Naive thymus-derived CD8-positive, alpha-beta T cell (primary cell): ENCODE measurements around the gene EBF3. TPM values are rescaled to one million over a fixed set of nuclear protein-coding genes. Genes with fewer than 3 reads are reported as not detected.

ENCODE experiments used
- ATAC-seq, 2 donors: fragments of 150-1000 bp; cut with Tn5 transposase in 1 of 2; sonication (Bioruptor Pico), chemical (Tn5 transposase) in 1 of 2; 1 replicate in 1 of 2; 2 replicates in 1 of 2; pipeline ENCODE4 v1.10.0; 2021; ENCODE audit warnings: mild to moderate bottlenecking in 2 of 2, moderate library complexity in 2 of 2
- POLR2A ChIA-PET: fragments of 350-600 bp; sonication (Branson Sonifier 250); formaldehyde crosslinking; loops from one replicate; lab custom pipeline; 2021; ENCODE audit warnings: antibody characterized with exemption; lab: Charles Lee
- DNase-seq, 10 donors: peaks; one replicate each; pipeline versions ENCODE4 v3.0.0 to v3.0.0-alpha.2; 2020 to 2022
- H3K27ac Mint-ChIP-seq, 10 donors: one replicate each; pipeline ENCODE4 v1.8.0; 2020 to 2022; ENCODE audit warnings: mild to moderate bottlenecking in 10 of 10, mixed read lengths in 10 of 10, moderate library complexity in 4 of 10, inconsistent platforms in 1 of 10
- H3K27me3 Mint-ChIP-seq, 5 donors: one replicate each; pipeline ENCODE4 v1.8.0; 2021 to 2022; ENCODE audit warnings: mixed read lengths in 5 of 5
- H3K36me3 Mint-ChIP-seq, 3 donors: one replicate each; pipeline ENCODE4 v1.8.0; 2020 to 2022; ENCODE audit warnings: mixed read lengths in 3 of 3, mild to moderate bottlenecking in 2 of 3, inconsistent platforms in 1 of 3
- H3K4me1 Mint-ChIP-seq, 4 donors: one replicate each; pipeline ENCODE4 v1.8.0; 2021 to 2022; ENCODE audit warnings: mixed read lengths in 4 of 4
- H3K4me3 Mint-ChIP-seq, 10 donors: one replicate each; pipeline ENCODE4 v1.8.0; 2020 to 2022; ENCODE audit warnings: mild to moderate bottlenecking in 10 of 10, mixed read lengths in 10 of 10, moderate library complexity in 6 of 10, inconsistent platforms in 1 of 10
- H3K9me3 Mint-ChIP-seq, 9 donors: one replicate each; pipeline ENCODE4 v1.8.0; 2020 to 2022; ENCODE audit warnings: mixed read lengths in 9 of 9, mild to moderate bottlenecking in 3 of 9, inconsistent platforms in 1 of 9, moderate library complexity in 1 of 9
- polyA plus RNA-seq, 3 donors: library from polyadenylated mRNA; unstranded; fragments of 300-500 nt; fragmentation: Illumina TruSeq; gene quantifications; one replicate each; pipeline ENCODE4 v1.2.3, GENCODE V29; 2021
- total RNA-seq, 8 experiments: library from RNA in 2 of 8; stranded (reverse) in 2 of 8; gene quantifications; one replicate each; pipeline ENCODE4 v1.2.3 and lab custom pipeline; 2021 to 2026

The EBF3 gene
- total and polyA plus RNA-seq, 5 experiments from 2014 or later = not detected

DNA sequence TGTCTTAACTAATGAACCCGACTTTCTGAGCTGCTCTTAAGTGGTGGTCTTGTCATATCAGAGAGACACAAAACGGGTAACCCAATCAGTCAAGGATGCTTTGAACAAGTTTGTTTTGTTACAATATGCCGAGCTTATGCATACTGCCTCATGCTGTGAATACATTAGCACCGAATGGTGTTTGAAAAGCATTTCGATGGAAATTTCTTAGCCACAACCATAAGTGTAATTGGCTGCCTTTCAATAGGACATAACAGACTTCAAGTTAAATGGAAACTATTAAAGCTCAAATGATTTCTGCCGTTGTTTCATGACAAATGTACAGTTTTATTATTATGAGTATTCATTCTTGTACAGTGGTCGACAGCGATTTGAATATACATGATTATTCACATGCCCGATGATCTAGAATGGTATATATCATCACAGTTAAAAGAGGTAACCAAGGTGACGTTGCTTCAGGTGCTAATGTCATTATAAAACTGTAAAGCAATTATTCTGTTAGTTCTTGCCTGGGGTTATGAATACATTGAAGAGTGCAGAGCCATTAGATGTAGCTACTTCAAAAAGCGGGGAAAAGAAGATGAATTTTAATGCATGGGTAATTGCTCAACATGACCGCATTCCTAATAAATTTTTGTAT, 118.8 kb downstream of the EBF3 start:
- H3K4me3 Mint-ChIP-seq = no peak overlapping the region
- H3K27me3 Mint-ChIP-seq = peaks cover 0 to 6% (median 2%) of the 10 kb centered on the region in 5 donors
- no peak overlapping the region for H3K27ac Mint-ChIP-seq
- POLR2A ChIA-PET = no interaction called here
- no peaks in the 10 kb centered on the region for H3K36me3 Mint-ChIP-seq
- no peak for DNase-seq
- no peaks in the 10 kb centered on the region for H3K9me3 Mint-ChIP-seq
- H3K4me1 Mint-ChIP-seq = no peaks in the 10 kb centered on the region
- ATAC-seq = no peak

DNA sequence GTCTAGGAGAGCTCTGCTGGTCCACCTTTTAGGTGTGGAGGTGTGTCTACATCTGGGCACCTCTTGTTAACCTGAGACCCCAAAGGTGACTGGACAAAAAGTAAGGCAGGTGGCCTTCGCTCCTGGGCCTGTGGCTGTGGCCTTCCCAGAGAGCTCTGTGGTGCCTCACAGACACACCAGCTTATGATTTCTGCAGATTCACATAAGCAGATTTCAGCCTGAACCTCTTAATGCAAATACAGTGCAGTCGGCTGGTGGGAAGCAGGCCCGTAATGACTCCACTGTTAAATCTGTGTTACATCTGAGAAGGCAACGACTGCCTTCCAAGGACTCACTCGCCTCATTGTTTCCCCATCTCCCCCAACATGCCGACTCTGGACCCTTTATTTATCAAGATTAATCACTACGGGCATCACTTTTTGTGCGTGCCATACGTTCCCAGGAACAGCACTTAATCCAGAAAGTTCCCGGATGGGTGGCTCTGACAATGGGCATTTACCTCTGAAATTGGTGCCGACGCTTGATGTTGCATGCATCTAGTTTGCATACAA, 119.8 kb downstream of the EBF3 start:
- DNase-seq (no peak), ATAC-seq (no peak)
- H3K4me3 Mint-ChIP-seq = no peak overlapping the region
- H3K4me1 Mint-ChIP-seq = no peaks in the 10 kb centered on the region
- no peaks in the 10 kb centered on the region for H3K36me3 Mint-ChIP-seq
- peaks cover 0 to 3% (median 0%) of the 10 kb centered on the region in 5 donors for H3K27me3 Mint-ChIP-seq
- POLR2A ChIA-PET = no interaction called here
- H3K9me3 Mint-ChIP-seq = no peaks in the 10 kb centered on the region
- H3K27ac Mint-ChIP-seq = no peak overlapping the region

- H3K27me3 Mint-ChIP-seq = peaks cover 0 to 3% (median 0%) of the 10 kb centered on the region in 5 donors
- POLR2A ChIA-PET = no interaction called here
- no peak for DNase-seq
- no peak overlapping the region for H3K4me3 Mint-ChIP-seq
- H3K36me3 Mint-ChIP-seq = no peaks in the 10 kb centered on the region
- no peaks in the 10 kb centered on the region for H3K4me1 Mint-ChIP-seq
- ATAC-seq = no peak
- H3K9me3 Mint-ChIP-seq = no peaks in the 10 kb centered on the region
- H3K27ac Mint-ChIP-seq = no peak overlapping the region
These were observed 120.4 kb downstream of the EBF3 start for GRCh38 chr10:129843702-129844101.

- Mint-ChIP-seq H3K36me3 (no peaks in the 10 kb centered on the region), H3K4me1 (no peaks in the 10 kb centered on the region), H3K4me3 (no peak overlapping the region), H3K27ac (no peak overlapping the region), H3K27me3 (peaks cover 0 to 3% (median 0%) of the 10 kb centered on the region in 5 donors), H3K9me3 (no peaks in the 10 kb centered on the region)
- DNase-seq (no peak), ATAC-seq (no peak)
- POLR2A ChIA-PET = no interaction called here
These were observed 120.9 kb downstream of the EBF3 start for GRCh38 chr10:129843131-129843541.

GRCh38 chr10:129842031-129842430, 122.0 kb downstream of the EBF3 start:
- Mint-ChIP-seq H3K36me3 (no peaks in the 10 kb centered on the region), H3K27ac (no peak overlapping the region), H3K4me3 (no peak overlapping the region), H3K27me3 (peaks cover 0 to 3% (median 0%) of the 10 kb centered on the region in 5 donors), H3K4me1 (no peaks in the 10 kb centered on the region), H3K9me3 (no peaks in the 10 kb centered on the region)
- DNase-seq (no peak), ATAC-seq (no peak)
- POLR2A ChIA-PET = no interaction called here

DNA sequence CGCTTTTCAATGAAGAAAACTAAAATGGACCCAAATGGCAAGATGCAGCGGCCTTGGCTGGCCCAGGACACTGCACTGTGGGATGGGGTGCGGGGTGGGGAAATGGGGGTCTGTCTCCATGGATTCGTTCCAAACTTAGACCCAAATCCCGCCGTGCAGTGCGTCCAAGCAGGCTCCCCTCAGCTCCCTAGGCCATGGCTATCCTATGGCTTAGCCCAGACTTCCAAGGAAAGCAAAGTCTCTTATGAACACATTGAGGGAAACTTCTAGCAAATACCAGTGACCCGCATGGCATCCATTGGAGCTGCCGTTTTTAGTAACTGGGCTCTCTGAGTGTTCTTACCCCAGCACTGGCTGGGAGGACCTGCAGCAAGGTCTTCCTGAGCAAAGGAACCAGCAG, 122.5 kb downstream of the EBF3 start:
- Mint-ChIP-seq H3K4me1 (no peaks in the 10 kb centered on the region), H3K4me3 (no peak overlapping the region), H3K27me3 (peaks cover 0 to 3% (median 0%) of the 10 kb centered on the region in 5 donors), H3K9me3 (no peaks in the 10 kb centered on the region), H3K27ac (no peak overlapping the region), H3K36me3 (no peaks in the 10 kb centered on the region)
- no peak for ATAC-seq
- POLR2A ChIA-PET = no interaction called here
- no peak for DNase-seq

- ATAC-seq (no peak), DNase-seq (no peak)
- Mint-ChIP-seq H3K36me3 (no peaks in the 10 kb centered on the region), H3K27ac (no peak overlapping the region), H3K4me3 (no peak overlapping the region), H3K4me1 (no peaks in the 10 kb centered on the region), H3K9me3 (no peaks in the 10 kb centered on the region), H3K27me3 (no peaks in the 10 kb centered on the region)
- POLR2A ChIA-PET = no interaction called here
These were observed 123.0 kb downstream of the EBF3 start for GRCh38 chr10:129841071-129841470.

GRCh38 chr10:129840196-129840590, 123.9 kb downstream of the EBF3 start:
- DNase-seq (no peak), ATAC-seq (no peak)
- Mint-ChIP-seq H3K4me3 (no peak overlapping the region), H3K27me3 (no peaks in the 10 kb centered on the region), H3K9me3 (no peaks in the 10 kb centered on the region), H3K36me3 (no peaks in the 10 kb centered on the region), H3K27ac (no peak overlapping the region), H3K4me1 (no peaks in the 10 kb centered on the region)
- POLR2A ChIA-PET = no interaction called here

- H3K9me3 Mint-ChIP-seq = no peaks in the 10 kb centered on the region
- ATAC-seq = no peak
- no peak for DNase-seq
- no peaks in the 10 kb centered on the region for H3K27me3 Mint-ChIP-seq
- H3K36me3 Mint-ChIP-seq = no peaks in the 10 kb centered on the region
- no peak overlapping the region for H3K27ac Mint-ChIP-seq
- H3K4me3 Mint-ChIP-seq = no peak overlapping the region
- POLR2A ChIA-PET = no interaction called here
- H3K4me1 Mint-ChIP-seq = no peaks in the 10 kb centered on the region
These were observed 124.5 kb downstream of the EBF3 start for GRCh38 chr10:129839285-129840195.

GRCh38 chr10:129838794-129839193, 125.3 kb downstream of the EBF3 start:
- Mint-ChIP-seq H3K27ac (no peak overlapping the region), H3K4me1 (no peaks in the 10 kb centered on the region), H3K4me3 (no peak overlapping the region), H3K27me3 (peaks cover 0 to 2% (median 0%) of the 10 kb centered on the region in 5 donors), H3K36me3 (no peaks in the 10 kb centered on the region), H3K9me3 (no peaks in the 10 kb centered on the region)
- DNase-seq (no peak), ATAC-seq (no peak)
- POLR2A ChIA-PET = no interaction called here

DNA sequence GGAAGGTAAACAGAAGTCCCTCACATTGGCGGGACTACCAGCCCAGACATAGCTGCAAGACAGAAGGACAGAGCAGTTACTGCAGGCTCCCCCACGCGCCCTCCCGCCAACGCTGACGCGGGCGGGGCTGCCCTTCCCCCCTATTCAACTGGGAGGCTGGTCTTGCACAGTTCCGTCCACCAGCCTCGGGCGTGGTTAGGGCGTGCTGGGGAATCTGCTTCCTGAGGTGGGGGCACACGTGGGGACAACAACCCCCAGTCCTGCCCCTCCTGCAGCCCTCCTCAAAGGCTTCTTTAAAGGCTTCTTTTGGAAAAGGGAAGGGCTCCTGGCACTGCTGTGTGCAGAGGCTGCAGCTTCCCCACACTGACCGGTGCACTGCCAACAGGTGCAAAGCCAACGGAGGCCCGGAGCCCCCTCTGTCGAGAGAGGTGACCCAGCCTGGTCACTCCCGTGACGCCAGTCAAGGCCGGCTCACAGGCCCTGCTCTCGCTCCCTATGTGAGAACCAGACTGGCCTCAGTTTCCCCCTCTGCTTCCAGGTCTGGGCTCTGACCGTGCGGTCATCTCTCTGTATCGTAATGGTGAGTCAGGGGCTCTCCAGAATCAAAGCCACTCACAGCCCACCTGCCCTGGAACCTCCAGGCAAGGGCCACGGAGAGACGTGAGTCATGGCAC, 126.0 kb downstream of the EBF3 start:
- no peak overlapping the region for H3K27ac Mint-ChIP-seq
- POLR2A ChIA-PET = no interaction called here
- no peak for ATAC-seq

GRCh38 chr10:129836253-129836652, 127.8 kb downstream of the EBF3 start:
- H3K27ac Mint-ChIP-seq = no peak overlapping the region
- no peaks in the 10 kb centered on the region for H3K4me1 Mint-ChIP-seq
- POLR2A ChIA-PET = no interaction called here
- no peak for ATAC-seq
- no peak overlapping the region for H3K4me3 Mint-ChIP-seq
- no peak for DNase-seq
- H3K36me3 Mint-ChIP-seq = no peaks in the 10 kb centered on the region
- H3K27me3 Mint-ChIP-seq = peaks cover 0 to 2% (median 0%) of the 10 kb centered on the region in 5 donors
- no peaks in the 10 kb centered on the region for H3K9me3 Mint-ChIP-seq

More for the DNA sequence above, 126.0 kb downstream of the EBF3 start:
- no peaks in the 10 kb centered on the region for H3K4me1 Mint-ChIP-seq
- no peak overlapping the region for H3K4me3 Mint-ChIP-seq
- peaks cover 0 to 2% (median 0%) of the 10 kb centered on the region in 5 donors for H3K27me3 Mint-ChIP-seq
- no peaks in the 10 kb centered on the region for H3K36me3 Mint-ChIP-seq
- no peak for DNase-seq
- no peaks in the 10 kb centered on the region for H3K9me3 Mint-ChIP-seq
